NCI-H2107 treated with DMSO at 0.1 percent for 48 hours (cell line): Measurements from ENCODE around the gene POLR3GL.

Experiments
- DNase-seq: peaks from one replicate; lab custom pipeline; 2025; ENCODE audit not compliant: unreplicated experiment; lab: John Stamatoyannopoulos, UW

Gene POLR3GL

GRCh38 chr1:145991735-145992412 is 27.4 kb downstream of the POLR3GL start:
- DNase-seq, result no peak

GRCh38 chr1:145992502-145992936 is 28.0 kb downstream of the POLR3GL start:
- DNase-seq, result no peak

- DNase-seq, result no peak
Measured at GRCh38 chr1:145992958-145993617, 28.6 kb downstream of the POLR3GL start.

DNA sequence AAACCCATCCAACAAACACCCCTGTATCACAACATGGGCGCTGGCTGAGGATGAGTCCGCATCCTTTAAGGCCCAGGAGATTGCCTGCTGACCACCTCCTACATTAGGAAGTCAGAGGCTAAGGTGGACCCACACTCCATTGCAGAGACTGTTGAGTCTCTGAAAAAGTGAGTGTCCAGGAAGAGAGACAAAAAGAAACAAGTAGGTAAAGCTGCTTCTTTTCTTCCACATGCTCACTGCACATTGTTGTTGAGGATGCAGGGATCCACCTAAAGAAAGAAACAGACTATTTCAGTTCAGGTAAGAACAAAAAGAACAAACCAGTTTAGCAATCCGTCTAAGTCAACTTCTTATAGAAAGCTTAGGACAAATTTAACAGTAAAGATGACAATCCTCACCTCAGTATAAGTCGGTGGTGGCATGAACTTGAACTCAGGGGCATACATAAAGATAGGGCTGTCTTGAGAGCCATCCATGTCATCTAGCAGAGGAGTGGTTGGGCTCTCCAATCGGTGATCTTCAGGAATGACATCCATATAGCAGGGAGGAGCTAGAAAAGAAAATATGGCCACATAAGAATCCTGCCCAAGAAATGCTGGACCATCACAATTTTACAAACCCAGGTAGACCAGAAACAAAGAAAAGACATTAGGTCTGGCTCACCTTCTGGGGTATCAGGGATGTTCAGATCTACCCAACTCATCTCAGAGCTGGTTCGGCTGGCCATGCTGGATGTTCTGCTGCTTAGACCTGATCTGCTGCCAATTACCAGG is 29.3 kb downstream of the POLR3GL start:
- DNase-seq, result no peak

- no peak for DNase-seq
Measured at GRCh38 chr1:145994391-145995120, 30.1 kb downstream of the POLR3GL start.

DNA sequence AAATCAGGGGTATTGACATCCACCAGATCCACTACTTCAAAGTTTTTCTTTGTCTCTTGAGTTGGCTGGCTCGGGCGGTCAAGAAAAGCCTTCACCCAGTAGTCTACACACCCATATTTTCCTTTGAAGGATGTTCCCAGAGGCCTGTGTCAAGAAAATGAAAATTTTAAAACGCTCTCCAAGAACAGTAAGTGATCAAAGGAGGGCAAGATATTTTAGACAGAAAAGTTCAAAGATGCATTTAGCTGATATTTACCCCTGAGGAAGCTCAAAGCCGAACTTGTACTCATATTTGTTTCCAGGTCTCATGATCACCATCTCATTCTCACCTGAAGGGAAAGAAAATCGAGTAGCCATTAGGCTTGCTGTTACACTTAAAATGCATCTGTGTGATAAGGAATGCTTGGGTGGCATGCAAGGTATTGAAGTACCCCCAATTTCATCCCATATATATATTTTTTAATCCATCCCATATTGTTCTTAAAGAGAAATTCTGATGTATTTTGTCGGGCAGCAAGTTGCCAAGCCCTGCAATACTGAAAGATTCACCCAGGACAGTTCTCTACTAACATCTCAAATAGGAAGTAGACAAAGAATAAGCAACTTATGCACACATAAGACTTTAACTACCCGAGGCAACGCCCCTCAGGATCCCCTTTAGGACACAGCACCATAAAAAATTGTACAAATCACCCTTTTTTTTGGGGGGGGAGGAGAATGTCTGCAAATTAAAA is 30.8 kb downstream of the POLR3GL start:
- no peak for DNase-seq

- DNase-seq, result peak; percentile 64
Measured at GRCh38 chr1:145995964-145996432, 31.5 kb downstream of the POLR3GL start.

DNA sequence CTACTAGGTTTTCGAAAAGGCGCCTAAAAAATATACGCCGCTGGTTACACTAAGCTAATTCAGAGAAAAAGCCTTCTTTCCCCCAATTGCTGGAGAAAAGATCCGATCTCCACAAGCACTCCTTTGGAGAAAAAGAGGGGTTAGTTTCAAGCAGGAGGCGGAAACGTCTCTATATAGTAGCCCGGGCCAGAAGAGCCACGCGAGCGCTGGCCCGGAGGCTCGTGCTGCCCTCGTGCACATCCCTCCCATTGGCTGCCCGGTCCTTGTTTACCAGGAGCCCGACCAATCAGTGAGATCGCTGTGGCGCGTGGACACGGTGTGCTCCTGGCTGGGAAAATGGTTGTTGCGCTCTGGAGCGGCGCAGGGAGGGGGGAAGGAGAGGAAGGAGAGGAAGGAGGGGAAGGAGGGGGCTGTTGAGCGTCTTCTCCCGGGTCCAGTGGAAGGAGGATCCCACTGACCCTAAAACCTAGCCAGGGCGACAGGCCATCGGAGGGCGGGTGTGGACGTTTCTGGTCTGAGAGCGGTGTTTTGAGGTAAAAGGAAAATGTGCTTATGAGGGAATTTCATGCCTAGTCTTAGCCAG is 32.0 kb downstream of the POLR3GL start, which contains the start of gene TXNIP:
Gene TXNIP (minus strand): TSS at position 147 of the 583 bp plus-strand sequence. CDS start 313 bp downstream, outside the sequence.
- peak; percentile 99 for DNase-seq

DNA sequence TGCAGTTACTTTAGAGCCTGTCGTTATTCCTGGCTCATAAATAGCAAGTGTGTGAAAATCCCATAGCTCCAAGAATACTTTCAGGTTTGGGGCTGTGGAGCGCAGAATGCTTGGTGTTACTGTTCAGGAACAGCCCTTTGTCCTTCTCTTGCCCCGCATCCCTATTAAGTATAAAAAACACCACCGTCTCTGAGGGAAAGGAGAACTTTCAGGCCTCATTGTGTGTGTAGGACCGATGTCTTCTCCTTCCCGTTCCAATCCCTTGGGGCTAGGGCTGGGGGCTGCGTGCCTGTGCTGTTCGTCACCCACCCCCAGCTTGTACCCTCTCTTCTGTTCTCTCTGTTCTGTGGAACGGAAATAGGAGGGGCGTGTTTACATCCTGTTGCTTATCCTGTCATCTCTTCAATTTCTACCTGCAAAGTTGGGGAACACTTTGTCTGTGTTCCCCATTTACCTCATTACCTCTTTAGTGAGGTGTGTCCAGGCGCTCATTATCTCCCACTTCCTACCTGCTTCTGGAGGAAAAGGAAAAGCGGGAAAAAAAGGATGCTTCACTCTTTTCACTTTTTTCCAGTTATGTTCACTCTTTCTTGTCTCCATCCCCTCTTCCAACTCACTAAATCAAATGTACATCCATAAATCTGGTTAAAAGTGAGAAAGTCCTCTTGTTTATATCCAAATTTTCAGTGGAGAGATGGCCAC is 32.7 kb downstream of the POLR3GL start:
- peak; percentile 58 for DNase-seq

DNA sequence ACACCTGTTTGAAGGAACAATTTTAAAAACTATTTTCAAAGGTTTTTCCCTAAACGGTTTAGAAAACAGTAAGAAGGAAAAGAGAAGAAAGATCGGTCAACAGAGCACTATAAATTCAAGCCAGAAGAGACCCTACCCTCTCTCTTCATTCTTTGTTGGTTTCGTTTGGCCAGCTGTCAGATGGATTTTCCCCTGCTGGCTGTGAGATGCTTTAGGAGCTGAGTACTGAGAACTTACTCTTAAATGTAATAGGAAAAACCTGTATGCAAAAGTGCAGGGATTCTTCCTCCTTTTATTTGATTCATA is 33.2 kb downstream of the POLR3GL start:
- peak; percentile 44 for DNase-seq

- peak; percentile 66 for DNase-seq
Measured at GRCh38 chr1:145999321-146000024, 35.0 kb downstream of the POLR3GL start.

GRCh38 chr1:146001709-146002108 is 37.2 kb downstream of the POLR3GL start:
- DNase-seq, result no peak

DNA sequence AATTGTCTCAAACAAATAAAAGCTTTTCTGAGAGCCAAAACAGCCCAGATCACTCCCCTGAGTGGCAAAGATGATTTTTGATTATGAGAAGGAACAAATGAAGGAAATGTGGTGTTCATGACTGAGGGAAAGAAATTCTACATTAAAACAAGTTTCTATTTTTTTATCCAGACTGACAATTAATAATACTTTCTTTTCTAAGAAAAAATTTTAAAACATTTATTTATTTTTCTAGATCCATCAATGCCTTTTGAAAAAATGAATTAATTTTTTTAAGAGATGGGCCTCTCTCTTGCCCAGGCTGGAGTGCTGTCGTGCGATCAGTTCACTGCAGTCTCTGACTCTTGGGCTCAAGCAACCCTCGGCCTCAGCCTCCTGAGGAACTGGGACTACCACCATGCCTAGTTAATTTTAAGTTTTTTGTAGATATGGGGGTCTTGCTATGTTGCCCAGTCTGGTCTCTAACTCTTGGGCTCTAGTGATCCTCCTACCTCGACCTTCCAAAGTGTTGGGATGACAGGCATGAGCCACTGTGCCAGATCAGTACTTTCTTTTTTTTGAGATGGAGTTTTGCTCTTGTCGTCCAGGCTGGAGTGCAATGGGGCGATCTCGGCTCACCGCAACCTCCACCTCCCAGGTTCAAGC is 43.1 kb downstream of the POLR3GL start:
- no peak for DNase-seq

- no peak for DNase-seq
Measured at GRCh38 chr1:146010126-146010738, 45.7 kb downstream of the POLR3GL start.

DNA sequence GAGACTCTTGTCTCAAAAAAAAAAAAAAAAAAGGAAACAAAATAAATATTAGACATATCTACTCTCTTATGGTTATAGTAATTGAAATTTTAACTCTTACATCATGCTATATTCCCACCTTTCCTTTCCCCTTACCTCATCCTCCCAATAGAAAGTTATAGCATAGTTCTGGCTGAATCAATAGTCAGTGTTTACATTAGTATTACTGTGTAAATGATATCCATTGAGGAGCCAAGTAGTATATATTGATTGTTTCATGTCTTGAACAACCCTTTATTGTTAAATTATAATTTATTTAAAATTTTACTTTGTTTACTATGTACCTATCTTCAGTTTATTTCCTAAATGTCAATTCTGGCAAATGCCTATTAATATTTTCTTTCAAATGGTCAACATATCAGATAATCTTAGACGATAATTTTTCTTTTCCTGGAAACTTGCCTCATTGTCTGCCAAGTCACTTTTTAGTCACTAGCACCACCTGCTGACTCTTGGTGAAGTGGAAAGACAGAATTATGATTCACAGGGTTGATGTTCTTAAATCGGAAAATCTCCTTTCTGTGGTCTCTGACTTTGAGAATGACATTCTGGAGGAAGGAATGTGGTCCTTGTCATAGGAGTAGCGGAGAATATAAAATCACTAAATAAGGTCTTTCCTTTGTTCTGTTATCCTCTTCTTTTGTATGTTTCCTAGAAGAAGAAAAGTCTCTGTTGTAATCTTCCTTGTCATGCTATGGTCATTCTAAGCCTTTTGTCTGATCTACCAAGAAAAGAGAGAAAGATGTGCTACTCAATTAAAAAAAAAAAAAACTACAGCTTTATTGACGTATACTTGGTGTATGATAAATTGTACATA is 48.4 kb downstream of the POLR3GL start:
- peak; percentile 71 for DNase-seq

- DNase-seq, result no peak
Measured at GRCh38 chr1:146013559-146013922, 49.1 kb downstream of the POLR3GL start.

DNA sequence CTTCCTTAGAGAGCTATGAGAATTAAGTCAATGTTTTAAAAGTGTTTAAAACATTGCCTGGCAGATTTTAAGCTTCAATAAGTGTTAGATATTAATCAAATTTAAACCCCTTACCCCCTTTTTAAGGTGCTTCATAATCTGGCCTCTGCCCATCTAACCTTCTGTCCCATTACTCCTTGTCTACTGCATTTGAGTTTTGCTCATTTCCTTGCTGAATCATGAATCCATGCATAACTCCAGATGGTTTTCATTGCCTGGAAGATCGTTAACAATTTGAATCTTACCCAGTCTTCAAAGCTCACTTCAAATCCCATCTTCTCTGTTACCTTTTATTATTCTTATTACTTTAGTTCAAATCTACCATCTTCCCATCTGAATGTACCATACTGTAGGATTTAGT is 52.4 kb downstream of the POLR3GL start:
- DNase-seq, result no peak
